ENCODE measurements around the gene TMCC2. TPM values are rescaled to one million over a fixed set of nuclear protein-coding genes. Genes with fewer than 3 reads are reported as not detected.
A peak's percentile ranks its signal among the peaks of the same experiment; 100 is the strongest.

Gene TMCC2
- total RNA-seq, 1 donor from 2014 or later, result 7.1 TPM

- H3F3A ChIP-seq (ENCODE audit: low read depth), result peaks cover 3% of the 10 kb centered on the region
- H3K27me3 Mint-ChIP-seq (ENCODE audit: insufficient read depth, low read depth), result peaks cover 2% of the 10 kb centered on the region
- no peaks in the 10 kb centered on the region for H3K36me3 ChIP-seq
- H3K27ac Mint-ChIP-seq, result no peak overlapping the region
- peaks cover 31% of the 10 kb centered on the region for H3K4me1 ChIP-seq
- H3K4me3 ChIP-seq, result no peak overlapping the region
- H4K20me1 ChIP-seq (ENCODE audit: low read depth), result peaks cover 18% of the 10 kb centered on the region
- H2AFZ ChIP-seq (replicated peaks), result no peak overlapping the region
- no peak for DNase-seq (ENCODE audit: low spot score)
- H3K27me3 ChIP-seq, result no peaks in the 10 kb centered on the region
- H3K9me3 Mint-ChIP-seq, result no peaks in the 10 kb centered on the region
- no peak overlapping the region for H3K27ac ChIP-seq
- no peak overlapping the region for H3K4me3 Mint-ChIP-seq
- TF ChIP-seq, protein P1, sequence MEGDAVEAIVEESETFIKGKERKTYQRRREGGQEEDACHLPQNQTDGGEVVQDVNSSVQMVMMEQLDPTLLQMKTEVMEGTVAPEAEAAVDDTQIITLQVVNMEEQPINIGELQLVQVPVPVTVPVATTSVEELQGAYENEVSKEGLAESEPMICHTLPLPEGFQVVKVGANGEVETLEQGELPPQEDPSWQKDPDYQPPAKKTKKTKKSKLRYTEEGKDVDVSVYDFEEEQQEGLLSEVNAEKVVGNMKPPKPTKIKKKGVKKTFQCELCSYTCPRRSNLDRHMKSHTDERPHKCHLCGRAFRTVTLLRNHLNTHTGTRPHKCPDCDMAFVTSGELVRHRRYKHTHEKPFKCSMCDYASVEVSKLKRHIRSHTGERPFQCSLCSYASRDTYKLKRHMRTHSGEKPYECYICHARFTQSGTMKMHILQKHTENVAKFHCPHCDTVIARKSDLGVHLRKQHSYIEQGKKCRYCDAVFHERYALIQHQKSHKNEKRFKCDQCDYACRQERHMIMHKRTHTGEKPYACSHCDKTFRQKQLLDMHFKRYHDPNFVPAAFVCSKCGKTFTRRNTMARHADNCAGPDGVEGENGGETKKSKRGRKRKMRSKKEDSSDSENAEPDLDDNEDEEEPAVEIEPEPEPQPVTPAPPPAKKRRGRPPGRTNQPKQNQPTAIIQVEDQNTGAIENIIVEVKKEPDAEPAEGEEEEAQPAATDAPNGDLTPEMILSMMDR (IDR thresholded peaks at IDR 0.05), result no peak
- TF ChIP-seq EZH2phosphoT487 (IDR thresholded peaks at IDR 0.05), result no peak
- TF ChIP-seq EZH2 (IDR thresholded peaks at IDR 0.05), result no peak
- no peaks in the 10 kb centered on the region for H3K9me3 ChIP-seq (ENCODE audit: low read depth)
- no peak overlapping the region for H3K4me2 ChIP-seq
- H3K4me1 Mint-ChIP-seq, result peaks cover 22% of the 10 kb centered on the region
- no peak overlapping the region for H3K9ac ChIP-seq
- no peaks in the 10 kb centered on the region for H3K79me2 ChIP-seq (ENCODE audit: low read depth)
- H3K36me3 Mint-ChIP-seq, result no peaks in the 10 kb centered on the region
Measured at GRCh38 chr1:205257735-205258134, 30.0 kb downstream of the TMCC2 start.

DNA sequence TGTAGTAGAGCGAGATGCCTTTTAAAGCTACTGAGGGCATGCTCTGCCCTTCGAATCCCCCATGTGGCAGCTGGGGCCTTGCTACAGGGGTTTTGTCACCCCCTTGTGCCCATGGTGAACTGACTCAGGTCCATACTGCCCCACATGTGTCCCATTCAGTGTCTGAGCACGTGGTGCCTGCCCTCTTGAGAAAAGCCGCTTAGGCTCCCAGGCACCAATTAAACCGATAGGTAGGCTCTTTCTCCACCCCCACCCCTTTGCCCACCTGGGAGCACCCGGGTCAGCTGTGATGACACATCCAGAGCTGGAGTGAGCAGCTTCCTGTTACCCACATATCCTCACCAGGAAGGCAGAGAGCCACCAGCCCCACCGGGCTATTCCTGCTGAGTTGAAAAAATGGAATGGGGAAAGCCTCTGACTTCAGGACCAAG, 30.5 kb downstream of the TMCC2 start:
- Mint-ChIP-seq H3K36me3 (no peaks in the 10 kb centered on the region), H3K27ac (no peak overlapping the region), H3K9me3 (no peaks in the 10 kb centered on the region), H3K27me3 (ENCODE audit: insufficient read depth, low read depth) (peaks cover 2% of the 10 kb centered on the region), H3K4me1 (peaks cover 26% of the 10 kb centered on the region), H3K4me3 (no peak overlapping the region)
- no peak for DNase-seq (ENCODE audit: low spot score)
- no peaks in the 10 kb centered on the region for H3K79me2 ChIP-seq (ENCODE audit: low read depth)
- H3K27ac ChIP-seq, result no peak overlapping the region
- H3K4me2 ChIP-seq, result no peak overlapping the region
- peaks cover 3% of the 10 kb centered on the region for H3F3A ChIP-seq (ENCODE audit: low read depth)
- peaks cover 31% of the 10 kb centered on the region for H3K4me1 ChIP-seq
- no peak overlapping the region for H2AFZ ChIP-seq (replicated peaks)
- H3K9ac ChIP-seq, result no peak overlapping the region
- no peaks in the 10 kb centered on the region for H3K27me3 ChIP-seq
- TF ChIP-seq EZH2phosphoT487 (IDR thresholded peaks at IDR 0.05), result no peak
- no peak for TF ChIP-seq EZH2 (IDR thresholded peaks at IDR 0.05)
- TF ChIP-seq, protein P1 (IDR thresholded peaks at IDR 0.05), result no peak
- peaks cover 18% of the 10 kb centered on the region for H4K20me1 ChIP-seq (ENCODE audit: low read depth)
- no peaks in the 10 kb centered on the region for H3K36me3 ChIP-seq
- no peak overlapping the region for H3K4me3 ChIP-seq
- no peaks in the 10 kb centered on the region for H3K9me3 ChIP-seq (ENCODE audit: low read depth)

DNA sequence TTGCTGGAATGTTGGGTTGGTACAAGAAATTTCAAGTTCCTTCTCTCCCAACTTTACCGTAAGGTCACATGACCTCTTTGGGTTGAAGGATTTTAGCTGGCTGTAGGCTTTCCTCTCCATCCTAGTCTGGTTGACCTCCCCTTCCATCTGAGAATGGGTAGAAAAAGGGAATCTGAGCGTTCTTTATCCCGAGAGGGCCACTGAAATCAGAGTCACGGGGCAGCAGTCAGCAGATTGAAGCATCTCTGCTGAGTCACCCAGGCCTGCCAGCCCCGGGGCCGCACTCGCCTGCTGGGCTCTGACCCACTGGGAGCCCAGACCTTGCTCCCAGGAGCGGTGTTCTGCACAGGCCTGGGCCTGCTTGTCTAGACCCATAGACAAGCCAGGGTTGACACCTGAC, 31.0 kb downstream of the TMCC2 start:
- no peaks in the 10 kb centered on the region for H3K27me3 ChIP-seq
- Mint-ChIP-seq H3K4me1 (peaks cover 26% of the 10 kb centered on the region), H3K36me3 (no peaks in the 10 kb centered on the region), H3K27ac (peak overlapping the region; percentile 54), H3K4me3 (no peak overlapping the region), H3K9me3 (no peaks in the 10 kb centered on the region), H3K27me3 (ENCODE audit: insufficient read depth, low read depth) (peaks cover 2% of the 10 kb centered on the region)
- H3K4me2 ChIP-seq, result no peak overlapping the region
- no peak overlapping the region for H3K9ac ChIP-seq
- DNase-seq (ENCODE audit: low spot score), result no peak
- H3K9me3 ChIP-seq (ENCODE audit: low read depth), result no peaks in the 10 kb centered on the region
- no peaks in the 10 kb centered on the region for H3K36me3 ChIP-seq
- peaks cover 31% of the 10 kb centered on the region for H3K4me1 ChIP-seq
- peaks cover 3% of the 10 kb centered on the region for H3F3A ChIP-seq (ENCODE audit: low read depth)
- no peaks in the 10 kb centered on the region for H3K79me2 ChIP-seq (ENCODE audit: low read depth)
- no peak overlapping the region for H2AFZ ChIP-seq (replicated peaks)
- H3K27ac ChIP-seq, result no peak overlapping the region
- H3K4me3 ChIP-seq, result no peak overlapping the region
- H4K20me1 ChIP-seq (ENCODE audit: low read depth), result peaks cover 18% of the 10 kb centered on the region
- TF ChIP-seq EZH2 (IDR thresholded peaks at IDR 0.05) (no peak), EZH2phosphoT487 (IDR thresholded peaks at IDR 0.05) (no peak)
- TF ChIP-seq, protein P1 (IDR thresholded peaks at IDR 0.05), result no peak

Data from neural progenitor cell (in vitro differentiated cells).